HG03520 (cell line): ENCODE data around the gene CST1.

Source experiments
- ATAC-seq: cut with Tn5 transposase; IDR thresholded peaks from one replicate; pipeline ENCODE4 v1.9.1; 2021; ENCODE audit warnings: mild to moderate bottlenecking, moderate library complexity; ENCODE audit not compliant: unreplicated experiment

Gene CST1

GRCh38 chr20:23710771-23711170, 40.0 kb downstream of the CST1 start:
- ATAC-seq = no peak

- ATAC-seq = no peak
Observed at GRCh38 chr20:23705895-23706294, 44.8 kb downstream of the CST1 start.

GRCh38 chr20:23702021-23702420, 48.7 kb downstream of the CST1 start:
- no peak for ATAC-seq

- no peak for ATAC-seq
Observed at GRCh38 chr20:23700931-23701330, 49.8 kb downstream of the CST1 start.

GRCh38 chr20:23697947-23698346, 52.8 kb downstream of the CST1 start:
- ATAC-seq = no peak
